G401.6 (cell line): ENCODE data around the gene BAIAP3.

Source experiments
- FAIRE-seq: peaks from 2 replicates; lab custom pipeline; 2012; peaks lifted over from hg19 to GRCh38; lab: Jason Lieb, UNC

BAIAP3 gene

GRCh38 chr16:1372292-1372950, 39.0 kb downstream of the BAIAP3 start:
- FAIRE-seq: no peak

- no peak for FAIRE-seq
Observed at GRCh38 chr16:1374418-1375297, 41.2 kb downstream of the BAIAP3 start.

DNA sequence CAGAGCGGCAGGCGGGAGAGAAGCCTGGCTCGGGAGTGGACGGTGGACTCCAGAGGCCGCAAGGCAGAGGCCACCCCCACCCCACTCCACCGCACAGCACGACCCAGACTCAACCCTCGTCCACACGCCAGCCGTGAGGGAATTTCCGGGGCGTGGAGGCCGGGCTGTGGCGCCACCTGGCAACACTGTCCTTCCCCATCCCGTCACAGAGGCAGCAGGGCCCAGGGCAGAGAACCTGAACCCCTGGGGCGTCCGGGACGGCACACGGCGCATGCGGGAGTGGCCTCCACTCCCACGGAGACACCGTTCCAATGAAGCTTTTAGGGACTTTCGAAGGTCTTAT, 41.8 kb downstream of the BAIAP3 start:
- FAIRE-seq: no peak

DNA sequence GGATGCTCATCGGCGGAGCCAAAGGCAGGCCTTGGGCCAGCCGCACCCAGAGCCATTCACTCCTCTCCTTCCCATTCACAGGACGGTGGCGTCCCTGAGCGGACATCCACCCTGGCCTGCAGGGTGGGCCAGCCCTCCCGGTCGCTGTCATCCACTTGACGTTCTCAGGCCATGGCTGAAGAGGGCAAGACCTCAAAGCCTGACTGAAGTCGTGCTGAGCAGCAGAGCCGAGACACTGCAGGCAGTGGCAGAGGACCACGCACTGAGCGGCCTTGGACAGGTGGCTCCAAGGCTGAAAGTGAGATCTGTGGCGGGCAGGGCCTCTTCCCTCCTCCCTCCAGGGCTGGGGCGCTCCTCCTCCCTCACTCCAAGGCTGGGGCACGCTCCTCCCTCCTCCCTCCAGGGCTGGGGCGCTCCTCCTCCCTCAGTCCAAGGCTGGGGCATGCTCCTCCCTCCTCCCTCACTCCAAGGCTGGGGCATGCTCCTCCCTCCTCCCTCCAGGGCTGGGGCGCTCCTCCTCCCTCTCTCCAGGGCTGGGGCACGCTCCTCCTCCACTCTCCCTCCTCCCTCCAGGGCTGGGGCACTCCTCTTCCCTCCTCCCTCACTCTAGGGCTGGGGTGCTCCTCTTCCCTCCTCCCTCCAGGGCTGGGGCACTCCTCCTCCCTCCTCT, 42.4 kb downstream of the BAIAP3 start:
- no peak for FAIRE-seq

DNA sequence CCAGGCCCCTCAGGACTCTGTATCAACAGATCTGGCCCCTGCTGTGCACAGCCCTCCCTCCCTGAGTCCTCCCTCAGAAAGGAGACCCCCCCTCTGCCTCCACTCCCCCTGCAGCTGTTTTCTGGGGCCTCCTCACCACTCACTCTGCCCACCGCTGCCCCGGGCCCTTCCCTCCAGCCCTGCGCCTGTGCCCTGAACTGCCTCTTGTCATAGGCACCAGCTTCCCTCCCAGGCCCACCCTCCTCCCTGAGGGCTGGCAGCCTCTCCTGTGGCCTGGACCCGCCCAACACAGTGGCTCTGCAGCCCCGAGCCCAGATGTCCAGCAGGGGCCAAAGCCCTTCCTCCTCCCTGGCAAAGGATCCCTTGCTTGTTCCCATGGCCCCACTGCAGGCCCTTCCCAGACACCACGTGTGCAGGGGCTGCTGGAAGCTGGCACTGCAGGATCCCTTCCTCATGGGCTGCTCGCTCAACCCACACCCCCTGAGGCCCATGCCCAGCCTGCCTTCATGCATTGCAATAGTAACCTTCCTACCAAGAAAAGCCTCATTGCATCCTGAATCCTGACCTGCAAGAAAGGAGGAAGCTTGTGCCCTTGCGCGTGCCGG, 44.1 kb downstream of the BAIAP3 start:
- FAIRE-seq: no peak

GRCh38 chr16:1378087-1378803, 44.8 kb downstream of the BAIAP3 start:
- FAIRE-seq: no peak

GRCh38 chr16:1378804-1379303, 45.4 kb downstream of the BAIAP3 start:
- no peak for FAIRE-seq

DNA sequence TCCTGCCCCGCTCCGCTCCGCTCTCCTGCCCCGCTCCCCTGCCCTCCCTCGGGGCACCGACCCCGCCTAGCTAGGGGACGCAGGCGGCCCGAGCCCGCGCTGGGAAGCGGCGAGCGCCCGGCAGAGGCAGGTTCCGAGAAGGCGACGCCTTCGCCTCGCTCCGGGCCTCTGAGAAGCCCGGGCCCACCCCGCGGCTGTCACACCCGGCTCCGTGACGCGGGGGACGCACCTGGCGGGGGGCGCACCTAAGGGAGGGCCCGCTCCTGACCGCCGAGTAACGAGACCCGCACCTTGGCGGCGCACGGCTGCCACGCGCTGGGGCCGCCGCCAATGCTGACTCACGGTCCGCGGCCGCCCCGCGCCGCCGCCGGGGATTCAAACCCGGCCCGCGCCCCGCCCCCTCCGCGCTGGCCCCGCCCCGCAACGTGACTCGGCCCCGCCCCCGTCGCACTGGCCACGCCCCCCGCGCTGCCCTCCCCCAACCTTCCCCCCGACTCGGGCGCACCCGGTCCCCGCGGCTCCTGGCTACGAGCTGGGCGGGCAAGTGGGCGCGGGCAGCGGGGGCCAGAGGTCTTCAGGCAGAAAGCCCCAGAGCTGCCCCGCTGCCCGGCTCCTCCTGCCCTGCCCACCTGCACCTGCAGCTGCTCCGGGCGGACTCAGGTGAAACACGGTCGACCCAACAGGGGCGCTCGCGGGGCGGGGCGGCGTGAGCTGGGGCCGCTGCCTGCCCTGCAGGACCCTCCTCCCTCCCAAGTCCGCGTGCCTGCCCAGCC, 46.0 kb downstream of the BAIAP3 start:
- FAIRE-seq: no peak

GRCh38 chr16:1380195-1380594, 46.8 kb downstream of the BAIAP3 start:
- FAIRE-seq: no peak

- FAIRE-seq: no peak
Observed at GRCh38 chr16:1381612-1382406, 48.4 kb downstream of the BAIAP3 start.

GRCh38 chr16:1383556-1383955, 50.1 kb downstream of the BAIAP3 start:
- no peak for FAIRE-seq

DNA sequence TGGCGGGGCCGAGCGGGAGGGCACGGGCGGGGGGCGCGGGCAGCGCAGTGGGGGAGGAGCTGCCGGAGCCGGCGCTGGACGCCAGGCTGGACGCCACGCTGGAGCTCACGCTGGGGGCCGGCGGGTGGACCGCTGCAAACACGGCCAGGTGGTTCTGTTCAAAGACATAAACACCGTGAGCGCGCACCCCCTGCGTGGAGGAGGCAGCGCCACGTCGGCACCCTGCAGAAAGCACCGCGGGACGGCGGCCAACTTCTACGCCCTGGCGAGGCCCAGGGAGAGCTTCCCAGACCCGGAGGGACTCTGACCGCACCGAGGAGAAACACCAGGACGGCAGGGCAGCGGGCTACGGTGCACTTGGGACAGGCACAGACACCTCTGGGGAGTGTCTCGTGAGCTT, 51.8 kb downstream of the BAIAP3 start:
- no peak for FAIRE-seq

DNA sequence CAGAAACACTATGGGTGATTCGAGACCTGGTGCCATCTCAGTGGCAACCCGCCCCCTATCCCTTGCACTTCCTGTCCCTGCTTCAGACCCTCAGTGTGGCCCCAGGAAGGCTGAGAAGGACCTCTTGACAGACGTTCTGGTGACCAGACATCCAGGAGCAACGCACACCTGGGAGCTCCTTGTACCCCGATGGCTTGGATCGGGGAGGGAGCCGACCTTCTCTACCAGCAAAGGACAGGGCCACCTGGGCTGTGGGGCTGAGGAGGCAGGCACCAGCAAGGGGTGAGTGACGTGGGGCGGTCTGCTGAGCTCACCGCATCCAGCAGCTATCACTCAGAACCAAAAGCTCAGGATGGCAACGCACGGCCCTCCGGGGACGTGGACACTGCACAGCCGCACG, 53.9 kb downstream of the BAIAP3 start:
- no peak for FAIRE-seq

DNA sequence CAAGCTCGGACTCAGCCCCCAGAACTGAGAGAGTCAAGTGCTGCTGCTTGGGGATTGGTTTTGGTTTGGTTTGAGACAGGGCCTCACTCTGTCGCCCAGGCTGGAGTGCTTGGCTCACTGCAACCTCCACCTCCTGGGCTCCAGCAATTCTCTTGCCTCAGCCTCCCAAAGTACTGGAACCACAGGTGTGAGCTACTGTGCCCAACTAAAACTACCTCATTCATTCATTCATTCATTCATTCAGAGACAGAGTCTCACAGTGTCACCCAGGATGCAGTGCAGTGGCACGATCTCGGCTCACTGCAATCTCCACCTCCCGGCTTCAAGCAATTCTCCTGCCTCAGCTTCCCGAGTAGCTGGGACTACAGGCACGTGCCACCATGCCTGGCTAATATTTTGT, 56.3 kb downstream of the BAIAP3 start:
- no peak for FAIRE-seq

DNA sequence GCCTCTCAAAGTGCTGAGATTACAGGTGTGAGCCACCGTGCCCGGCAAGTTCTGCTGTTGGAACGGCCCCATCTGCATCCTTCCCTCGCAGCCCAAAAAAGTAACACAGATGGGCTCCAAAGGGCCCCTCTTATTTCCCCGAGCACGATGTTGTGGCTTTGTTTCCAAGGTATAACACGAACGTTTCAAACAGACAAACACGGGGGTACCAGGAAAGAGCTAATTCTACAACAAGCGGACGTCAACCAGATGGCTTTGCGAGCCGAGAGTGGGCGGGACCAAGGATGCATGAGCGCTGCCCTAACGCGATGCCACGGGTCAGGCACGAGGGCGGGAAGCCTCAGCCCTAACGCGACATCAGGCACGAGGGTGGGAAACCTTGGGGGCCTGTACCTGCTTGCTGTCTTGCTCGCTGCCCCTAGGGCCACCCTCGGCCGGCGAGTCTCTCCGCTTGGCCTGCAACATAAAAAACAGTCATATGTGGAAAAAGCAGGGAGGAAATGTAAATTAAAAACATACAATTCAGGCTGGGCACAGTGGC, 56.9 kb downstream of the BAIAP3 start:
- FAIRE-seq: no peak

DNA sequence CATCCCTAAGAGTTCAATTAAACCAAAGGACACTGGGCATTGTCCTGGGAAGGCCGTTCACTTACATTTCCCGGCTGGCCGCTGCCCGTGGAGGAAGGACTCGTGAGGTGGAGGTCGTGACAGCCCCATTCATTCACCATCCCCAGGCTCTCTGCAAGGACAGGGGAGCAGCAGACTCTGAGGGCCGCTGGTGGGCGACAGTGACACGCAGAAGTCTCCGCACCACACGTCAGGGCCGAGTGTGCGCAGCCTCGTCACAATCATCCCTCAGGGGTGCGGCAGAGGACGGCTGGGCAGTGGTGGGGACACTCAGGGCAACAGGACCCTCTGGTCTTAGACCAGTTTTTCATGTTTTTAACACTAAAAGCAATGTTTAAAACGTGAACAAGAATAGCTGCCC, 59.4 kb downstream of the BAIAP3 start:
- no peak for FAIRE-seq

GRCh38 chr16:1393613-1394176, 60.2 kb downstream of the BAIAP3 start:
- FAIRE-seq: no peak

- no peak for FAIRE-seq
Observed at GRCh38 chr16:1394367-1394951, 61.0 kb downstream of the BAIAP3 start.

- no peak for FAIRE-seq
Observed at GRCh38 chr16:1395444-1396031, 62.1 kb downstream of the BAIAP3 start.
